ENCODE data around the gene PXMP4.

Gene PXMP4

DNA sequence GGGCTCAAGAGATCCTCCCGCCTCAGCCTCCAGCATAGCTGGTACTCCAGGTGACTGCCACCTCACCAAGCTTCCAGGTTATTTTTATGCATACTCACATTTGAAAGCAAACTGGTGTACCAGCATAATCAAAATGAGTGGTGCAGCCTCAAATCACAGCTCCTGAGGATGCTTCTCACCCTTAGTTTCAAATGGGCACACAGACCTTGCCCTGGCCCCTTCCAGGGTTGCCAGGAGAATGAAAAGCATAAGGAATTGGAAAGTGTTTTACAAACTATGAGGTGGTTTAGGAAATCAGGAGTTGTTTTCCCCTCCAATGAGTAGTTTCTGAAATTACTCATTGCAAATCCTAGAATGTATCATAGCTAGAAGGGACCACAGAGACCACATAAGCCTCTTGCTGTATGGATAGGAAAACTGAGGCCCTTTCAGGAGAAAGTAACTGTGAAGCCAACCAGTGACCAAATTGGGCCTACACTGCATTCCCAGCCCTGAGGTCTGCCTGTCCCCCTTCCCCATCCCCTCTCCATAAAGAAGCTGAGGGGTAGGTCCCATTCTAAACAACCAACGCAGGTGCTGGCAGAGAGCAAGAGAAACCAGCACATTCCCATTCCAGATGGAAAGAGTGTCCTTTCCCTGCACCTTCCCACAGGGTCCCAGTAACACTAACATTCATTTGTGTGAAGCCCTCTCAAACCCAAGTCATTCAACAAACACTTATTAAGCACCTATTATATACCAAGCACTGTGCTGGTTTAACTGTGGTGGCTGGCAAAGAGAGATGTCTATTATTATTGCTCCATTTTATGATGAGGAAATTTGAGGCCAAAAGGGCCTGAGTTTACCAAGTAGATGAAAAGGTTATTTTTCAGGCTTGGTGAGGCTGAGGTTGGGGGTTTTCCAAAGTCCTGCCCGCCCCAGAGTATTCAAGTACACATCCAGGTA lies 31.8 kb downstream of the PXMP4 start:
- no peak overlapping the region for H3K4me3 ChIP-seq (ENCODE audit: low read depth, low read length)
- no peak overlapping the region for H3K27ac ChIP-seq (ENCODE audit: extremely low read depth, low read depth, low read length)
- CTCF ChIA-PET = interaction anchor here (0.6 to 1.2 kb wide), 2 partner anchors 187 to 243 kb away, joined by 3 read pairs; no protein-coding TSS in a partner anchor
- no peaks in the 10 kb centered on the region for H3K9me3 ChIP-seq (ENCODE audit: control insufficient read depth, insufficient read depth, low read depth, low read length)
- POLR2A ChIA-PET = no interaction called here
- peaks cover 0 to 17% of the 10 kb centered on the region in 2 experiments; a peak in 1 of 3 replicates for H3K36me3 ChIP-seq (ENCODE audit: control insufficient read depth in 2 of 2, insufficient read depth in 1 of 2, low read length in 2 of 2)
- TF ChIP-seq SALL2 (tag by site-specific recombination; IDR thresholded peaks at IDR 0.05; ENCODE audit: borderline replicate concordance) (no peak), ZBTB17 (tag by site-specific recombination; IDR thresholded peaks at IDR 0.05) (no peak), ZNF404 (tag by site-specific recombination; IDR thresholded peaks at IDR 0.05) (no peak), ZFP37 (tag by site-specific recombination; IDR thresholded peaks at IDR 0.05) (no peak), ZNF561 (tag by site-specific recombination; IDR thresholded peaks at IDR 0.05; ENCODE audit: borderline replicate concordance) (no peak), ZNF140 (tag by site-specific recombination; IDR thresholded peaks at IDR 0.05) (no peak), PRDM1 (tag by site-specific recombination; IDR thresholded peaks at IDR 0.05) (peak; percentile 81)
- peaks cover 8% of the 10 kb centered on the region for H3K4me1 ChIP-seq (ENCODE audit: control insufficient read depth, insufficient read depth, low read length)

DNA sequence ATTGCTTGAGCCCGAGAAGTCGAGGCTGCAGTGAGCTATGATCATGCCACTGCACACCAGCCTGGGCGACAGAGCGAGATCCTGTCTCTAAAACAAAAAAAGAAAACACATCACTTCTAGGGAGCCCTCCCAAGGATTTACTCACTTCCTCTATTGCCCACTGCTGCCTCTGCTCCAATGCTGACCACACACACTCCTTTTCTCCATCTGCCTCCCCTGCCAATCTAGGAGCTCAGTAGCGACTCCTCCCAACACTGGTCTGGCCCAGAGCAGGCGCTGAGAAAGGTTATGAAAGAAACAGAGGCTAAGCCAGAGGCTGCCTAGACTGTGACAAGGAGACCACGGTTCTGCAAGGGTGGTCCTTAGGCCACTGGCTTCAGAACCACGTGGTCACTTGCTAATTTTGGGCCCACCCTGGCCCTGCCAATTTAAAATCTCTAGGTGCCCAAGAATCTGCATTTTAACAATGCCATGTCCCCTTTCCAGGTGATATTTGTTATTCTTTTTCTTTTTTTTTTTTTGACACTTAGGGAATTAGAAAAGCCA lies 32.7 kb downstream of the PXMP4 start:
- CTCF ChIA-PET = interaction anchor here (0.6 to 1.2 kb wide), 3 partner anchors 44 to 242 kb away, joined by 3 to 4 read pairs (median 3); partner anchors contain the start of gene ZNF341
- POLR2A ChIA-PET = no interaction called here
- TF ChIP-seq, protein P1, sequence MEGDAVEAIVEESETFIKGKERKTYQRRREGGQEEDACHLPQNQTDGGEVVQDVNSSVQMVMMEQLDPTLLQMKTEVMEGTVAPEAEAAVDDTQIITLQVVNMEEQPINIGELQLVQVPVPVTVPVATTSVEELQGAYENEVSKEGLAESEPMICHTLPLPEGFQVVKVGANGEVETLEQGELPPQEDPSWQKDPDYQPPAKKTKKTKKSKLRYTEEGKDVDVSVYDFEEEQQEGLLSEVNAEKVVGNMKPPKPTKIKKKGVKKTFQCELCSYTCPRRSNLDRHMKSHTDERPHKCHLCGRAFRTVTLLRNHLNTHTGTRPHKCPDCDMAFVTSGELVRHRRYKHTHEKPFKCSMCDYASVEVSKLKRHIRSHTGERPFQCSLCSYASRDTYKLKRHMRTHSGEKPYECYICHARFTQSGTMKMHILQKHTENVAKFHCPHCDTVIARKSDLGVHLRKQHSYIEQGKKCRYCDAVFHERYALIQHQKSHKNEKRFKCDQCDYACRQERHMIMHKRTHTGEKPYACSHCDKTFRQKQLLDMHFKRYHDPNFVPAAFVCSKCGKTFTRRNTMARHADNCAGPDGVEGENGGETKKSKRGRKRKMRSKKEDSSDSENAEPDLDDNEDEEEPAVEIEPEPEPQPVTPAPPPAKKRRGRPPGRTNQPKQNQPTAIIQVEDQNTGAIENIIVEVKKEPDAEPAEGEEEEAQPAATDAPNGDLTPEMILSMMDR (tag by site-specific recombination; IDR thresholded peaks at IDR 0.05) = no peak
- TF ChIP-seq ZNF335 (tag by site-specific recombination; conservative IDR thresholded peaks at IDR 0.05) = 0 out of 2 replicates have a peak, but pooled peaks have one; percentile 12
- Histone ChIP-seq H3K4me3 (ENCODE audit: low read depth, low read length) (no peak overlapping the region), H3K4me1 (ENCODE audit: control insufficient read depth, insufficient read depth, low read length) (peaks cover 8% of the 10 kb centered on the region), H3K36me3 (ENCODE audit: control insufficient read depth in 2 of 2, insufficient read depth in 1 of 2, low read length in 2 of 2) (peaks cover 0 to 20% of the 10 kb centered on the region in 2 experiments; a peak in 1 of 3 replicates), H3K9me3 (ENCODE audit: control insufficient read depth, insufficient read depth, low read depth, low read length) (no peaks in the 10 kb centered on the region), H3K27ac (ENCODE audit: extremely low read depth, low read depth, low read length) (no peak overlapping the region)

GRCh38 chr20:33686984-33687366 lies 33.1 kb downstream of the PXMP4 start:
- ChIA-PET POLR2A (no interaction called here), CTCF (interaction anchor here (0.6 to 1.2 kb wide), 3 partner anchors 45 to 242 kb away, joined by 3 to 4 read pairs (median 3); partner anchors contain the start of gene ZNF341)
- Histone ChIP-seq H3K4me3 (ENCODE audit: low read depth, low read length) (no peak overlapping the region), H3K9me3 (ENCODE audit: control insufficient read depth, insufficient read depth, low read depth, low read length) (no peaks in the 10 kb centered on the region), H3K27ac (ENCODE audit: extremely low read depth, low read depth, low read length) (no peak overlapping the region), H3K36me3 (ENCODE audit: control insufficient read depth in 2 of 2, insufficient read depth in 1 of 2, low read length in 2 of 2) (peaks cover 0 to 25% of the 10 kb centered on the region in 2 experiments; a peak in 1 of 3 replicates), H3K4me1 (ENCODE audit: control insufficient read depth, insufficient read depth, low read length) (peaks cover 8% of the 10 kb centered on the region)
- TF ChIP-seq ZNF184 (tag by site-specific recombination; IDR thresholded peaks at IDR 0.05) = no peak
- TF ChIP-seq ZNF391 (tag by site-specific recombination; IDR thresholded peaks at IDR 0.05; ENCODE audit: borderline replicate concordance, low read depth) = 0 out of 2 replicates have a peak, but pooled peaks have one; percentile 9
- 0 out of 2 replicates have a peak, but pooled peaks have one; percentile 8 for TF ChIP-seq ZNF610 (tag by site-specific recombination; IDR thresholded peaks at IDR 0.05; ENCODE audit: borderline replicate concordance)
- no peak for TF ChIP-seq ZNF37A (tag by site-specific recombination; IDR thresholded peaks at IDR 0.05)

Data from HEK293 (cell line).